ENCODE data around the gene RAB26. TPM values are rescaled to one million over a fixed set of nuclear protein-coding genes. Genes with fewer than 3 reads are reported as not detected.
"Not testable (repeated sequence)": the region's sequence is repeated elsewhere in the genome, so short reads cannot be mapped to it uniquely, and the experiment has no call there.

RAB26 gene
- total RNA-seq, 1 donor from 2014 or later: 7.7 TPM

DNA sequence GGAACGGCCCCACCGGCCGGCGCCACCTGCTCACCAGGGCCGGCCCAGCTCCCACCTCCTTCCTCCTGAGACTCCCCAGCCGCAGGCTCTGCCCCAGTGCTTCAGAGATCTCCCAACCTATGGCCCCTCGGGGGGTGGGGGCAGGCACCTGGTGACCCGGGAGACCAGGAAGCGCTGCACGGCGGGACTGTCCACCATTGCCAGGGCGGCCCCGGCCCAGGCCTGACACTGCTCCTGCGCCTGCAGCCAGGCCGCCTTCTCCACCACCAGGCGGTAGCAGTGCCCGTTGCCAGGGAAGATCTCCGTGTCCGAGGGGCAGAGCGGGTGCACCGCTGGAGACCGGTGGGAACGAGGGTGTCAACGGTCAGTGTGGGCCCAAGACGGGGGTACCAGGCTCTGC lies 31.1 kb upstream of the RAB26 start:
- DNase-seq (ENCODE audit: low spot score): not testable (repeated sequence)

DNA sequence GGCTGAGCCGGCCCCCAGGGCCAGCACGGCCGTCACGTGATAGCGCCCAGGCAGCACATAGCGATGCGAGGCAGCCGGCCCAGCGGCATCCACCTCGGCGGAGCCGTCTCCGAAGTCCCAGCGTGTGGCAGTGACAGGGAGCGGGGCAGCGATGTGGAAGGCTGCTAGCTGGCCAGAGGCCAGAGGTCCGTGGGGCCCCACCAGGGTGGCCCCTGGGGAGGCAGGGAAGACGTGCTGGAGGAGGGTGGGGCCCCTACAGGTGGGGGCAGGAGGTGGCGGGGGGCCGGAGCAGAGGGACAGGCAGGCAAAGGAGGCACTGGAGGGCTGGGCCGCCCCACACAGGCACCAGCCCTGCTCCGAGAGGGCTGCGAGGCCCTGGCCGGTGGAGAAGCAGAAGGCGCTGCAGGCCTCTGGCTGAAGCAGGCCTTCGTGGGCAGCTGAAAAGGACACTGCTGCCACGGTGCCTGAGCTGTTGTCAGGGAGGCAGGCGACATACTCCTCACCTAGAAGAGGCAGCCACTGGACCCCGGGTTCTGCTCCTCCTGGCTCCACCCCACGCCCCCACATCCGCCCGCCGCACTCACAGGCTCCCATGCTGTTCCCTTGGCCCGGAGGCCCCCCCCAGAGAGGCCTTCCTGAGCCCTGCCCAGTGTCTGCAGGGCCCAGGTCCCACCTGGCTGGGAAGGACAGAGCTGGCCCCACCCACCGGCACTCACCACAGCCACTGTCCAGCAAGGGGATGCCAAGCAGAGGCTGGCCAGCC lies 30.3 kb upstream of the RAB26 start:
- DNase-seq (ENCODE audit: low spot score): not testable (repeated sequence)

DNA sequence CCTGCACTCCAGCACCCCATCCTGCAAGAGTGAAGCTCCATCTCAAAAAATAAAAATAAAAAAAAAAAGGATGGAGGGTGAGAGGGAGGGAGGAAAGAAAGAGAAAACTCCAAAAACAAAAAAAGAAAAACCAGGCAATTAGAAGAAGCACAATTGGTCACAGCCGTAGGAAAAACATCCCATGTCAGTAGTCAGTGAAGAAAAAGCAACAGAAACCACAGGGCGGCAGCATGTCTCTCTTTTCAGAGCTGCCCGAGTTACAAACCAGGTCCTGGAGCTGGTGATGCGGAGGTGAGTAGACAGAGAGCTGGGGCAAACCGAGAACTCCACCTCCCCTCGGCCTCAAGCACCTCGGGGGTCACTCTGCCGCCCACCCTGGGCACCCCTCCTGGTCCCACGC lies 27.1 kb upstream of the RAB26 start:
- peak; percentile 42 for DNase-seq (ENCODE audit: low spot score)

DNA sequence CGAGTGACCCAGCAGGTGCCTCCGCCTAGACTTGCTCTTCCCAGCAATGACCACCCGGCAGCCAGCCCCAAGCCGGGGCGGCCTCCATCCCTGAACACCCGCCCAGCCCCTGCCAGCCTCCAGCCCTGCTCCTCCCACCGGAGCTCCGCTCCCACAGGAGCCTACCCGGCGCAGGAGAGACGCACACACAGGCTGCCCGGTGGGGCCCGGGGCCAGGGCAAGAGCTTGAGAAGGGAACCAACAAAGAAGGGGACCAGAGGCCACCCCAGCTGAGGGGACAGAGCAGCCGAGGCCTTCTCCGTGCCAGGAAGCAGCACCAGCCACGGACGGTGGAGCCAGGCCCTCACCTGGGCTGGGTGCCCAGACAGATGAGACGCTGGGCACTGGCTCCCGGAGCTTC lies 26.6 kb upstream of the RAB26 start:
- DNase-seq (ENCODE audit: low spot score): no peak

- no peak for DNase-seq (ENCODE audit: low spot score)
Measured at GRCh38 chr16:2122429-2122828, 26.0 kb upstream of the RAB26 start.

- DNase-seq (ENCODE audit: low spot score): not testable (repeated sequence)
Measured at GRCh38 chr16:2122934-2123683, 25.3 kb upstream of the RAB26 start.

DNA sequence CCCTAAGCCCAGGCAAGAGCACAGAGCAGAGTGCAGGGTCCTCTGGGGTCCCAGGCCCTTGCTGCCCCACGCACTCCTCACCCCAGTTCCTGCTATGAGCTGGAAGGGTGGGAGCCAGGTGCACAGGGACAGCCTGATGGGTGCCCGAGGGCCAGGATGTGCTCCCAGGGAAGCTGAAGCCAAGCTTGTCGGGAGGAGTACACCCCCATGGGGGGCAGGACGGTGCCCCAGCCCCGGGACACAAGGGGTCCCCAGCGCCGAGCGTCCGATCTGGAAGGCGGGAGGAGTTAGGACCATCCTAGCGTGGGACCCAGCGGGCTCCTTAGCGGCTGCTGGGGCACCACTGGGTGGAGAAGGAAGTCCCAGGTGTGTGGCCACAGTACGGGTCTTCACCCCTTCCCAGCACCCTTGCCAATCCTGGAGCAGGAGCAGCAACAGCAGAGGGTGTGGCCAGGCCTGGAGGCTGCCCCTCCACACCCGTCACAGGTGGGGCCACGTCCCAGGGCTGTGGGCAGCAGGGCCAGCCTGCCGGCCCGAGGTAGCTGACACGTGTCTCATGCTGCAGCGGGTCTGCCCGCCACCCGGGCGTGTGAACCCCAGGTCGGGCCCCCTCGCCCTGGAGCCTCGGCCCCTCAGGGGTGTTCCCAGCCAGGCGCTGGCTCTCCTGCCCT lies 24.6 kb upstream of the RAB26 start:
- not testable (repeated sequence) for DNase-seq (ENCODE audit: low spot score)

DNA sequence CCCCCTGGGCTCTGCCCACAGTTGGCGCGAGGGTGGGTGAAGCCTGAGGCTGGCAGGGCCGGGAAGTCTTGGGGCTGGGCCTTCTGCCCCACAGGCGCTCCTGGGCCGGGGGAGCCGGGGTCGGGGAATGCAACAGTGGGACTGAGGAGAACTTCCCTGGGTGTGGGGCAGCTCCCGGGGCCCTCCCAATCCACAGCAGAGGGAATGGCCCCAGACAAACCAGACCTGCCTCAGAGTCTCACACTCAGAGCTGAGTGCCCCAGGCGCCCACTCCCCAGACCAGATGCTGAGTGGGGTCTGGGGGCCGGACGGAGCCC lies 24.1 kb upstream of the RAB26 start:
- DNase-seq (ENCODE audit: low spot score): not testable (repeated sequence)

GRCh38 chr16:2124694-2125444 lies 23.6 kb upstream of the RAB26 start:
- peak; percentile 66 for DNase-seq (ENCODE audit: low spot score)

DNA sequence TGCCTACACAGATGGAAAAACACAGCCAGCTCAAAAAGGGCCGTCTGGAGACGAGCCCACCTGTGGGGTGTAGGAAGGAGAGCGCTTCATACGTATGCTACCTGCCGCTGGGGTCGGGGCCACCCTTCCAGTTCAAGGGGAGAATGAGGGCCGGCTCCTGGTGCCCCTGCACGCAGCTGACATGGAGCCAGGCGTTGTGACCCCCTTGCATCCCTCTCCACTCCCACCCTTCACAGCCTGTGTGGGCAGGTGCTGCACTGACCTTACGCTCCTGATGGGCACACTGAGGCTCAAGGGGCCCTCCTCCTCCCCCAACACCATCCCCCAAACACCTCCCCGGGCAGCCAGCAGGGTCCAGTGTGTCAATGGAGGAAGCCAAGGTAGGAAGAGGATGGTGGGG lies 22.8 kb upstream of the RAB26 start:
- not testable (repeated sequence) for DNase-seq (ENCODE audit: low spot score)

DNA sequence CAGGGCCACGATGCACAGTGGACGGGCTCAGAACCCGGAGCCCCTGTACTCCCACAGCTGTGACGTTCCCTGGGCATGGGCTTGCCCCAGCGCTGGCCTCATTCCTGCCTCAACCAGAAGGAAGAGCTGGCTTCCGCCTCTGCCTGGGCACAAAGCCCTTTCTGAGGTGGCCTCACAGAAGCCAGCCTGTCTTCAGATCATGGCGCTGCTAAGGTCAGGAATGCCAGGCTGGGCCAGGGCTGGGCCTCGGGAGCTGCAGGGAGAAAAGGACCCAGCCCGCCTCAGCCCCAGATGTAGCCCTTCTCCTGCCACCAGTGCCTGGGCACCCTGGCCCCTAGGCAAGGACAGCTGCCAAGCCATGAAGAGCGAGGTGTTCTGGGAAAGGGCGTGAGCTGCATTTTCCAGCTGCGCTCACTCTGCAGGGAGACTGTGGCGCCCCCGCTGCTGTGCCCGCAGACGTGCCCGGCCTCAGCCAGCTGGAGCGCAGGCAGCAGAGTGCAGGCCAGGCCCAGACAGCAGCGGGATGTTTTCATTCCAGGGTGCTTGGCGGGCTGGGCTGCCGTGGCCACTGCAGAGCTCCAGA lies 22.2 kb upstream of the RAB26 start:
- not testable (repeated sequence) for DNase-seq (ENCODE audit: low spot score)

DNA sequence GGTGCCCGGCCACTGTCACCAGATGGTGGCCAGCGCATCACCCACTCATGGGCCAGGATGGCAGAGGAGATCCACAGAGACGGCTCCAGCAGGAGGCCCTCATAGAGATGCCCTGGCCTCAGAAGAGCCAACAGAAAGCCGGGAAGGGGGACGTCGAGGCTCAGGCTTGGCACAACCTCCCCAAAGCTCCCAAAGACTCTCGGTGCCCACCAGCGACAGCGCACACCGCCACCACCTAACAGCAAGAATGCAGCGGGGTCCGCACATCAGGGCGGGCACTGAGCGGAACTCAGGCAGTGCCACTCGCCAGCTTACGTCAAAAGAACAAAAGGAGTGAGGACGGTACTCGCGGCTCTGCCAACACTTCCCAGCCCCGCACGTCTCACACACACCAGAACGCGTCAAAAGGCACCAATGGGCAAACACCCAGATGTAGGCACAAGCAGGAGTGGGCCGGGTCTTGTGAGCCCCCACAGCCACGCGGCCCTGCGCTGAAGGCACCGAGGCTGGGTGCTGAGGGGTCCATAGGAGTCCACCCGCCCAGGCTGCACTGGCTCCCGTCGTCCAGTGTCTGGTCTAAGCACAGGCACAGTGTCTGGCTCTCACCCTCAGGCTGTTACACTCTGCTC lies 21.4 kb upstream of the RAB26 start:
- peak; percentile 49 for DNase-seq (ENCODE audit: low spot score)

GRCh38 chr16:2127630-2128280 lies 20.7 kb upstream of the RAB26 start:
- not testable (repeated sequence) for DNase-seq (ENCODE audit: low spot score)

- not testable (repeated sequence) for DNase-seq (ENCODE audit: low spot score)
Measured at GRCh38 chr16:2129251-2129650, 19.2 kb upstream of the RAB26 start.

DNA sequence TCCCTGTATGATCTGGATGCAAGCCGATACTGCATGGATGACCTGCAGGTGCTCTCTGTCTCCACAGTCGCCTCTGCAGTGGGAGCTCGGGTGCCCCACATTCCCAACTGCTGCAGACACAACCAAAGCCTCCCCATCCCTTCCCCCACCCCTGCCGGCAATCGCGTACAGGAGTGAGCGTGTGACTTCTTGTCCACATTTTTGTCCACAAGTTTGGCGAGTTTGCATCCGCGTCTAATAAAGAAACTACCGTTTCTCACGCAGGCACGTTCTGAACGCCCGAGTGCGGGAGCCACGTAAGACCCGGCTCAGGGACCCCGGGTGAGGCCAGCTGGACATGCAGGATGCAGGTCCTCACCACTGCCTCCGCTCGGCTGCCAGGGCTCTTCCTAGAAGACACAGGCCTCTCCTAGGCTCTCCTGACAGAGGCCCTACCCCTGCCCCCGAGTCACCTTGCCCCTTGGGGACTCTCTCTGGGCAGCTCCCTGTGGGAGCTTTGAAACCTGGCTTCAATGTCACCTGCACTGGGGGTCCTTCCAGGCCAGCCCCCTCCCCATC lies 18.5 kb upstream of the RAB26 start:
- DNase-seq (ENCODE audit: low spot score): not testable (repeated sequence)

GRCh38 chr16:2133797-2134196 lies 14.6 kb upstream of the RAB26 start:
- DNase-seq (ENCODE audit: low spot score): not testable (repeated sequence)

DNA sequence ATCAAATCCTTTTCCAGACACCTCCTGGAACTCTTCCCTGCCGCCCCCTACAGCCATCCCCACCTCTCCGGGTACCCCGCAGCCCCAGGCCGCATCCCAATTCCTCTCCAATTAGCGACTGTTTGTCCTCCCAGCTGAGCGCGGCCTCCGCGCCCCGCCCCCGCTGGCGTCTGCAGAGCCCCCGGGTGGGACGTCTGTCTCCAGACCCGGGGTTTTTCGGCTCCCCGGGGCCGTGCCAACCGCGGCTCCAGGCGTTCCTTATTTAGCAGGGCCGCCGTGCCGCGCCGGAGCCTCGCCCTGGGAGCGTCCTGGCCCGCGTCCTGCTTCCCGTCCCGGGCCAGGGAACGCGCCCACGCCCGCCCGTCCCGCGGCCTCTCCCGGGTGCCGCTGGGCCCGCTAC lies 13.4 kb upstream of the RAB26 start:
- not testable (repeated sequence) for DNase-seq (ENCODE audit: low spot score)

GRCh38 chr16:2135770-2136490 lies 12.5 kb upstream of the RAB26 start, which contains the start of gene PKD1:
PKD1 (minus strand) TSS chr16:2135898; CDS start chr16:2135689, 209 bp downstream.
- peak; percentile 99 for DNase-seq (ENCODE audit: low spot score)
